IPS-18a (cell line): ENCODE measurements around the gene SLC39A11.
"Not testable (repeated sequence)": the region's sequence is repeated elsewhere in the genome, so short reads cannot be mapped to it uniquely, and the experiment has no call there.

ENCODE experiments used
- H3K27ac ChIP-seq: one replicate; pipeline ENCODE4 v1.5.1; 2013; ENCODE audit warnings: low read length
- H3K27me3 ChIP-seq: one replicate; pipeline ENCODE4 v1.6.1; 2013; ENCODE audit warnings: mild to moderate bottlenecking, low read length; ENCODE audit not compliant: control insufficient read depth, insufficient read depth
- H3K36me3 ChIP-seq: one replicate; pipeline ENCODE4 v1.6.1; 2013; ENCODE audit warnings: low read depth, low read length; ENCODE audit not compliant: control insufficient read depth
- H3K4me1 ChIP-seq: one replicate; pipeline ENCODE4 v1.6.1; 2013; ENCODE audit warnings: low read depth, low read length; ENCODE audit not compliant: control insufficient read depth
- H3K4me3 ChIP-seq: one replicate; pipeline ENCODE4 v1.5.1; 2013; ENCODE audit warnings: low read length
- H3K9ac ChIP-seq: one replicate; pipeline ENCODE4 v1.6.1; 2013; ENCODE audit warnings: mild to moderate bottlenecking, low read length, moderate library complexity
- H3K9me3 ChIP-seq: one replicate; pipeline ENCODE4 v1.6.1; 2013; ENCODE audit warnings: low read depth, low read length; ENCODE audit not compliant: control insufficient read depth

Gene SLC39A11

GRCh38 chr17:72719206-72719577 lies 373.3 kb downstream of the SLC39A11 start:
- no peaks in the 10 kb centered on the region for H3K36me3 ChIP-seq
- H3K9me3 ChIP-seq: no peaks in the 10 kb centered on the region
- no peak overlapping the region for H3K27ac ChIP-seq
- no peak overlapping the region for H3K4me3 ChIP-seq
- H3K27me3 ChIP-seq: no peaks in the 10 kb centered on the region
- H3K4me1 ChIP-seq: peaks cover 12% of the 10 kb centered on the region
- no peak overlapping the region for H3K9ac ChIP-seq

GRCh38 chr17:72717676-72718075 lies 374.8 kb downstream of the SLC39A11 start:
- Histone ChIP-seq H3K27ac (no peak overlapping the region), H3K4me1 (peaks cover 9% of the 10 kb centered on the region)

GRCh38 chr17:72717276-72717675 lies 375.2 kb downstream of the SLC39A11 start:
- Histone ChIP-seq H3K36me3 (no peaks in the 10 kb centered on the region), H3K4me1 (peaks cover 9% of the 10 kb centered on the region), H3K4me3 (no peak overlapping the region), H3K9me3 (no peaks in the 10 kb centered on the region), H3K9ac (no peak overlapping the region), H3K27ac (no peak overlapping the region), H3K27me3 (no peaks in the 10 kb centered on the region)

More at GRCh38 chr17:72717676-72718075, 374.8 kb downstream of the SLC39A11 start:
- no peak overlapping the region for H3K4me3 ChIP-seq
- H3K9me3 ChIP-seq: no peaks in the 10 kb centered on the region
- H3K27me3 ChIP-seq: no peaks in the 10 kb centered on the region
- H3K9ac ChIP-seq: no peak overlapping the region
- no peaks in the 10 kb centered on the region for H3K36me3 ChIP-seq

GRCh38 chr17:72715906-72716572 lies 376.4 kb downstream of the SLC39A11 start:
- H3K9ac ChIP-seq: no peak overlapping the region
- H3K27ac ChIP-seq: no peak overlapping the region
- H3K27me3 ChIP-seq: no peaks in the 10 kb centered on the region
- H3K4me3 ChIP-seq: no peak overlapping the region
- H3K36me3 ChIP-seq: no peaks in the 10 kb centered on the region
- peaks cover 3% of the 10 kb centered on the region for H3K4me1 ChIP-seq
- H3K9me3 ChIP-seq: no peaks in the 10 kb centered on the region

GRCh38 chr17:72714357-72714966 lies 378.0 kb downstream of the SLC39A11 start:
- no peak overlapping the region for H3K27ac ChIP-seq
- peaks cover 3% of the 10 kb centered on the region for H3K4me1 ChIP-seq

GRCh38 chr17:72713701-72714100 lies 378.8 kb downstream of the SLC39A11 start:
- Histone ChIP-seq H3K4me1 (no peaks in the 10 kb centered on the region), H3K9ac (no peak overlapping the region), H3K9me3 (no peaks in the 10 kb centered on the region), H3K27me3 (no peaks in the 10 kb centered on the region), H3K27ac (no peak overlapping the region), H3K36me3 (no peaks in the 10 kb centered on the region), H3K4me3 (no peak overlapping the region)

More at GRCh38 chr17:72714357-72714966, 378.0 kb downstream of the SLC39A11 start:
- Histone ChIP-seq H3K27me3 (no peaks in the 10 kb centered on the region), H3K9ac (no peak overlapping the region), H3K9me3 (no peaks in the 10 kb centered on the region), H3K36me3 (no peaks in the 10 kb centered on the region), H3K4me3 (no peak overlapping the region)

- Histone ChIP-seq H3K4me1 (no peaks in the 10 kb centered on the region), H3K36me3 (no peaks in the 10 kb centered on the region), H3K9ac (no peak overlapping the region), H3K4me3 (no peak overlapping the region), H3K9me3 (no peaks in the 10 kb centered on the region), H3K27me3 (no peaks in the 10 kb centered on the region), H3K27ac (no peak overlapping the region)
Measured at GRCh38 chr17:72711521-72712310, 380.8 kb downstream of the SLC39A11 start.

- H3K4me1 ChIP-seq: no peaks in the 10 kb centered on the region
- no peaks in the 10 kb centered on the region for H3K27me3 ChIP-seq
- no peaks in the 10 kb centered on the region for H3K9me3 ChIP-seq
- H3K27ac ChIP-seq: no peak overlapping the region
- no peak overlapping the region for H3K9ac ChIP-seq
- H3K36me3 ChIP-seq: no peaks in the 10 kb centered on the region
- no peak overlapping the region for H3K4me3 ChIP-seq
Measured at GRCh38 chr17:72710834-72711233, 381.7 kb downstream of the SLC39A11 start.

- Histone ChIP-seq H3K27me3 (no peaks in the 10 kb centered on the region), H3K9me3 (no peaks in the 10 kb centered on the region), H3K27ac (no peak overlapping the region), H3K36me3 (no peaks in the 10 kb centered on the region), H3K9ac (no peak overlapping the region), H3K4me3 (no peak overlapping the region), H3K4me1 (no peaks in the 10 kb centered on the region)
Measured at GRCh38 chr17:72710202-72710601, 382.3 kb downstream of the SLC39A11 start.

GRCh38 chr17:72708682-72709081 lies 383.8 kb downstream of the SLC39A11 start:
- H3K9me3 ChIP-seq, H3K9ac ChIP-seq, H3K27ac ChIP-seq, H3K27me3 ChIP-seq, H3K4me3 ChIP-seq, H3K4me1 ChIP-seq, H3K36me3 ChIP-seq: not testable (repeated sequence)

- H3K36me3 ChIP-seq: no peaks in the 10 kb centered on the region
- H3K4me3 ChIP-seq: no peak overlapping the region
- no peak overlapping the region for H3K27ac ChIP-seq
- no peaks in the 10 kb centered on the region for H3K4me1 ChIP-seq
- no peak overlapping the region for H3K9ac ChIP-seq
- no peaks in the 10 kb centered on the region for H3K9me3 ChIP-seq
- H3K27me3 ChIP-seq: no peaks in the 10 kb centered on the region
Measured at GRCh38 chr17:72707881-72708280, 384.6 kb downstream of the SLC39A11 start.
